NCI-H1436 treated with DMSO at 0.1 percent for 48 hours (cell line): Measurements from ENCODE around the gene HOMEZ.
"Not testable (repeated sequence)": the region's sequence is repeated elsewhere in the genome, so short reads cannot be mapped to it uniquely, and the experiment has no call there.

ENCODE experiments used
- DNase-seq: peaks from one replicate; lab custom pipeline; 2025; lab: John Stamatoyannopoulos, UW

HOMEZ gene

GRCh38 chr14:23286020-23286901 lies at the start of gene HOMEZ:
Gene HOMEZ (minus strand): TSS chr14:23286132. CDS start chr14:23285952, 180 bp downstream.
- DNase-seq: peak; percentile 96

- DNase-seq: no peak
These were observed 49.7 kb upstream of the HOMEZ start for GRCh38 chr14:23335623-23336022.

GRCh38 chr14:23327947-23328744 lies 42.2 kb upstream of the HOMEZ start:
- no peak for DNase-seq

GRCh38 chr14:23326491-23327332 lies 40.8 kb upstream of the HOMEZ start:
- DNase-seq: no peak

GRCh38 chr14:23325746-23326145 lies 39.8 kb upstream of the HOMEZ start:
- not testable (repeated sequence) for DNase-seq

- DNase-seq: no peak
These were observed 39.1 kb upstream of the HOMEZ start for GRCh38 chr14:23324993-23325392.

GRCh38 chr14:23324455-23324846 lies 38.5 kb upstream of the HOMEZ start:
- no peak for DNase-seq

- no peak for DNase-seq
These were observed 38.0 kb upstream of the HOMEZ start for GRCh38 chr14:23323838-23324454.

- no peak for DNase-seq
These were observed 36.9 kb upstream of the HOMEZ start for GRCh38 chr14:23322568-23323517.

- DNase-seq: no peak
These were observed 35.9 kb upstream of the HOMEZ start for GRCh38 chr14:23321572-23322547.

- DNase-seq: peak; percentile 99
These were observed 34.9 kb upstream of the HOMEZ start, which contains the start of gene PABPN1 for GRCh38 chr14:23320584-23321571. Gene PABPN1 (plus strand): TSS chr14:23321457. CDS start chr14:23321470, 13 bp downstream.

- no peak for DNase-seq
These were observed 34.0 kb upstream of the HOMEZ start for GRCh38 chr14:23319746-23320583.

- DNase-seq: no peak
These were observed 30.4 kb upstream of the HOMEZ start for GRCh38 chr14:23316300-23316699.

- no peak for DNase-seq
These were observed 24.6 kb upstream of the HOMEZ start for GRCh38 chr14:23310546-23310945.

- no peak for DNase-seq
These were observed 23.0 kb upstream of the HOMEZ start for GRCh38 chr14:23308721-23309445.
